Memory B cell (primary cell): Measurements from ENCODE around the gene STARD6.
"Not testable (repeated sequence)": the region's sequence is repeated elsewhere in the genome, so short reads cannot be mapped to it uniquely, and the experiment has no call there.

Experiments
- ATAC-seq: fragments of 150-1000 bp; cut with Tn5 transposase; 2 replicates; pipeline ENCODE4 v1.10.0; 2021; ENCODE audit warnings: low read depth, mild to moderate bottlenecking, moderate library complexity
- DNase-seq, 2 donors: peaks; one replicate each; pipeline ENCODE4 v3.0.0; 2022; ENCODE audit warnings: low spot score in 2 of 2
- H3K27ac Mint-ChIP-seq: one replicate; pipeline ENCODE4 v1.8.0; 2022; ENCODE audit warnings: mild to moderate bottlenecking, moderate library complexity, mixed read lengths
- H3K27me3 Mint-ChIP-seq: one replicate; pipeline ENCODE4 v1.8.0; 2022; ENCODE audit warnings: mixed read lengths
- H3K36me3 Mint-ChIP-seq: one replicate; pipeline ENCODE4 v1.8.0; 2022; ENCODE audit warnings: mild to moderate bottlenecking, mixed read lengths
- H3K4me1 Mint-ChIP-seq: one replicate; pipeline ENCODE4 v1.8.0; 2022; ENCODE audit warnings: mixed read lengths
- H3K4me3 Mint-ChIP-seq: one replicate; pipeline ENCODE4 v1.8.0; 2022; ENCODE audit warnings: mild to moderate bottlenecking, moderate library complexity, mixed read lengths
- H3K9me3 Mint-ChIP-seq: one replicate; pipeline ENCODE4 v1.8.0; 2022; ENCODE audit warnings: mixed read lengths

STARD6 gene, protein sequence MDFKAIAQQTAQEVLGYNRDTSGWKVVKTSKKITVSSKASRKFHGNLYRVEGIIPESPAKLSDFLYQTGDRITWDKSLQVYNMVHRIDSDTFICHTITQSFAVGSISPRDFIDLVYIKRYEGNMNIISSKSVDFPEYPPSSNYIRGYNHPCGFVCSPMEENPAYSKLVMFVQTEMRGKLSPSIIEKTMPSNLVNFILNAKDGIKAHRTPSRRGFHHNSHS

DNA sequence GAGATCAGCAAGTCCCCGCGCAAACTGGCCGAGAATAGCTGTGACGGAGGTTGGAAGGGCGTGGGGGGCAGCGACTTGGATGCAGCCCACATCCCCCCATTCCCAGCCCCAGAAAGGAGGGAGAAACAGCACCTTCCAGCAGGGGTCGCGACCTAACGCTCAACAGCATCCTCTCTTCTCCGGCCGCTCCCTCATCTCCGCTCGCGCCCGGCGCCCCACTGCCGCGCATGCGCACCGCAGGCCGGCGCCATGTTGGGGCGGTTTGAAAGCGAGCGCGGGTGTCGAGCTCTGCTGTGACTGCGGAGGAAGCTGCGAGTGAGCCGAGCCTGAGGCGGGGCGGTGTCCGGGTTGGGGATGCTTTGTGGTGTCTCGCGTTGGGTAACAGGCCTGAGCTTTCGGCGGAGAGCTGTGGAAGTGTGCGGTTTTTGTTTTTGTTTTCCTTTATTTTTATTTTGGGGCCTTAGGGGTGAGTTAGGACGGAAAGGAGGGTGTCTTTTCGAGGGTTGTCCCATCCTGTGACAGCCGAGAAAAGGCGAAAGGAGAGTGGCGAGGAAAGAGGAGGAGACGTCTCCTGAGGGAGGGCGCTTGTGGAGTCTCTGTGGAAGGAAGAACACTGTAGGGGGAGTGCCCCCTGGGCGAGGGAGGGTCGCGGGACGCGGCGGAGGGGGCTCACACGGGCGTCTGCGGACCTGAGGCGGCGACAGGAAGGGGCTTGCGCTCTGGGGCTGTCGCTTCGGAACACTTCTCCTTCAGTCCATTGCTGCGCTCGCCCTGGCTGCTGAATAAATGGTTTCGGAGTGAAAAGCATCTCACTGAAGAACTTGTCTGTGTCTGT, at the start of gene STARD6, which contains the start of gene C18orf54:
TSS of gene STARD6 (minus strand) at position 199 of the 835 bp plus-strand sequence. CDS start 3,285 bp downstream, outside the sequence.
TSS of gene C18orf54 (plus strand) at position 247 of the 835 bp plus-strand sequence. CDS start 2,667 bp downstream, outside the sequence.
- no peaks in the 10 kb centered on the region for H3K27me3 Mint-ChIP-seq
- peaks cover 8% of the 10 kb centered on the region for H3K4me1 Mint-ChIP-seq
- H3K4me3 Mint-ChIP-seq, result peak within 1 kb of the TSS; percentile 99
- ATAC-seq (peak; percentile 93), DNase-seq (peak; percentile 81 to 86)
- no peaks in the 10 kb centered on the region for H3K9me3 Mint-ChIP-seq
- H3K27ac Mint-ChIP-seq, result peak within 1 kb of the TSS; percentile 91
- H3K36me3 Mint-ChIP-seq, result no peaks in the 10 kb centered on the region

DNA sequence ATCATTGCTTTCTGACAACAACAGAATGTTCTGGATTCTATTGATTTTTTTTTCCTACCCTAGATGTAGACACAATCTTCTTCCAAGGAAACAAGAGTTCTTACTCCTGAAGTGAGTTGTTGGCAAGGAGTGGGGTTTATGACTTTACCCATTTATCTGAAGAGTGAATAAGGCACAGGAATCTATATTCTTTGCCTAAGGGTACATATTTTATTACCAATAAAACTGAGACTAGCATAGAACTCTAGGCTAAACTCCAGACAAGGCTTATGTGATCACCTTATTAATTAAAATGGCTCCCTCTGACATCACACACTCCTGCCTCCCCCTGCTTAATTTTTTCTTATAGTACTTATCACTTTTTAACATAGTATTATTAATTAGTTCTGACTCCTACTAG, 47.6 kb upstream of the STARD6 start:
- ATAC-seq, result no peak
- Mint-ChIP-seq H3K9me3 (no peaks in the 10 kb centered on the region), H3K27ac (no peak overlapping the region), H3K27me3 (peaks cover 17% of the 10 kb centered on the region), H3K4me3 (no peak overlapping the region), H3K4me1 (no peaks in the 10 kb centered on the region), H3K36me3 (no peaks in the 10 kb centered on the region)
- DNase-seq, result no peak

DNA sequence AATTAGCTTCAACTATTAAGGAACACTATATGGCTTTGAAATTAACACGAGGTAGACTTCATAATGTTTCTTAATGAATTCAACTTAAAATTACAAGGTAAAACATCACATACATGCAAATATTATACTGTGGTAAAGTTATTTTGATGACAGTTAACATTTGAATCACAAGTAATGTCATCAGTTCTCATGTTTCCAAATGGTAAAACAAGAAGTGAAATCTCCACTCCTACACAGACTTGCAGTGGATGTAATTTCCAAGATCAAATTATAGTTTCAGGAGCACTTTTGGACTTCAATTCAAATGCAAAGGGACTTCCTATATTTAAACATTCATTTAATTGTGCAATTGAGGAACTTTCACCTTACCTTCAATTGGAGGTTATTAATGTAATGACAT, 39.1 kb upstream of the STARD6 start:
- Mint-ChIP-seq H3K9me3 (no peaks in the 10 kb centered on the region), H3K27me3 (peaks cover 2% of the 10 kb centered on the region)

DNA sequence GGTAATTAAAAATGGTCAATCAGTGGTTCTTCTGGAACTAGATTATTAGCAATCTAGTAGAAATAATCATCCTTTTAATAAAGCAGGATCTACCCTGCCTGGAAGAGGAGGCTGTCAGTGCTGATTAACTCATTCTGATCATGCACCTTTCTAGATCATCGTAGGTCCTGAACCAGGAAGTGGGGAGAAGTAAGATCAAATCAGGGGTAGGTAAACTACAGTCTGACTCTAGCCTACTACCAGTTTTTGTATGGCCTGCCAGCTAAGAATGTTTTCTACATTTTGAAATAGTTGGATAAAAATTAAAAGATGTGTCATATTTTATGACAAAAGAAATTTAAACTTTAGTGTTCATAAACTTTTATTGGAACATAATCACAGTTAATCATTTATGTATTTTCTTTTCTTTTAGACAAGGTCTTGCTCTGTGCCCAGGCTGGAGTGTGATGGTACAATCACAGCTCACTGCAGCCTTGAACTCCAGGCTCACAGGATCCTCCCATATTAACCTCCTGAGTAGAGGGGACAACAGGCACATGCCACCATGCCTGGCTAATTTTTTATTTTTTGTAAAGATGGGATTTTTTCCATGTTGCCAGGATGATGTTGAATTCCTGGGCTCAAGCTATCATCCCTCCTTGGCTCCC, 36.1 kb upstream of the STARD6 start:
- Mint-ChIP-seq H3K4me1 (peaks cover 1% of the 10 kb centered on the region), H3K9me3 (no peaks in the 10 kb centered on the region), H3K27ac (no peak overlapping the region), H3K27me3 (peaks cover 8% of the 10 kb centered on the region), H3K36me3 (no peaks in the 10 kb centered on the region), H3K4me3 (no peak overlapping the region)
- ATAC-seq (no peak), DNase-seq (no peak)

More for the DNA sequence above, 39.1 kb upstream of the STARD6 start:
- ATAC-seq (no peak), DNase-seq (no peak)
- Mint-ChIP-seq H3K27ac (no peak overlapping the region), H3K4me1 (no peaks in the 10 kb centered on the region), H3K36me3 (no peaks in the 10 kb centered on the region), H3K4me3 (no peak overlapping the region)

DNA sequence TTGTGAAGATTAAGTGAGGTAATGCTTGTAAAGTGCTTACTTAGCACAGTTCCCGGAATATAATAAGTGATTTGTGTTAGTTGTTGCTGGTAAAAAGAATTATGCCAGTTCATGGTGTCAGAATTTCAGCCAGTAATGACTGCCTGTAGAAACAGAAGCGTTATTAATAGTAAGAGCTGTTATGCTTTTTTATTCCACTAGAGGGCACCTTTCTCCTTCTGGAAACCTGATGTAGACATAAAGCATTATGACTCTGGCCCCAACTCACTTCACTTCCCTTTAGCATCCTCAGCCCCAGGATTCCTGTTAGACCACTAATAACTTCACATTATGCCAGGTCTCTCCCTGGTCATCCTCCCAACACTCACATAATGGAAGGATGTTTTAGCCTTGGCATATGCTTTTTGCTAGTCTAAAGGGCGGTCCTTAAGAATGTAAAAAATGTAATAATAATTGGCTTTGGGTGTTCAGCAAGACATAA, 34.9 kb upstream of the STARD6 start:
- H3K4me3 Mint-ChIP-seq, result no peak overlapping the region
- H3K9me3 Mint-ChIP-seq, result no peaks in the 10 kb centered on the region
- ATAC-seq, result peak; percentile 83
- H3K4me1 Mint-ChIP-seq, result peaks cover 3% of the 10 kb centered on the region
- no peaks in the 10 kb centered on the region for H3K36me3 Mint-ChIP-seq
- H3K27me3 Mint-ChIP-seq, result peaks cover 8% of the 10 kb centered on the region
- H3K27ac Mint-ChIP-seq, result no peak overlapping the region
- peak in 1 of 2 donors; percentile 58 for DNase-seq

DNA sequence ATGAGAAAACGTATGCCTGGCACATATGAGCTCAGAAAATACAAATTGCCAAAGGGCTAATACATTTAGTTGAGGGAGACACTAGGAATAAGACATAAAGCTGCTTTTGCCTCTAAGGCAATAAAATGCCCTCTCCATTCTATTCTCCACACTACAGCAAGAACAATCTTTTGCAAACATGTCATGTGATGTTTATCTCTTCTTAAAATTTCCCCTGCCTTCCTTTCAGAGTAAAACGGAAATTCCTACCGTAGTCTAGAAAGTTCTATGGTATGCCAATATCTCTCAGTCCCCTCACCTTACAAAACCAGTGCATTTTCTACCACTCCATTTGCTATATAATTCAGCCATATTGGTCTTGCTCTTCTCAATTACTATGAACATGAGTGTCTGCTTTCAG, 33.2 kb upstream of the STARD6 start:
- DNase-seq (no peak), ATAC-seq (no peak)
- Mint-ChIP-seq H3K4me3 (no peak overlapping the region), H3K9me3 (no peaks in the 10 kb centered on the region), H3K27me3 (peaks cover 8% of the 10 kb centered on the region), H3K27ac (no peak overlapping the region), H3K36me3 (no peaks in the 10 kb centered on the region), H3K4me1 (peaks cover 3% of the 10 kb centered on the region)

DNA sequence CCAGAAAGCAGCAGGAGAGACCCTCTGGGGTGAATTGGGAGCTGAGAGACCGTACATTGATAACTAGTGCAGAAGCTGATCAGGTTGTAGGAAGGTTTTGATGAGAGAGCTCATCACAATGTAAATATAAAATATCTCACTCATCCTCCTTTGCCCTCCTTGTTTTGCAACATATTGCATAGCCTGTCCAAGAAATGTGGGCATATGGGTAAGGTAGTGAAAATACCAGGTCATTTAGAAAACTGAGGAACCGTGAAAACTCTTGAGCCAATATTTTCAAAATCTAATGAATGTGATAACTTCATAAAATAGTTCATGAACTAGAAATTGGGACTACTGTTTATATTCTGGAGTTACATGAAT, 31.5 kb upstream of the STARD6 start:
- Mint-ChIP-seq H3K4me3 (no peak overlapping the region), H3K27me3 (peaks cover 6% of the 10 kb centered on the region), H3K9me3 (no peaks in the 10 kb centered on the region), H3K27ac (no peak overlapping the region), H3K4me1 (peaks cover 3% of the 10 kb centered on the region), H3K36me3 (no peaks in the 10 kb centered on the region)
- ATAC-seq, result no peak
- DNase-seq, result no peak

DNA sequence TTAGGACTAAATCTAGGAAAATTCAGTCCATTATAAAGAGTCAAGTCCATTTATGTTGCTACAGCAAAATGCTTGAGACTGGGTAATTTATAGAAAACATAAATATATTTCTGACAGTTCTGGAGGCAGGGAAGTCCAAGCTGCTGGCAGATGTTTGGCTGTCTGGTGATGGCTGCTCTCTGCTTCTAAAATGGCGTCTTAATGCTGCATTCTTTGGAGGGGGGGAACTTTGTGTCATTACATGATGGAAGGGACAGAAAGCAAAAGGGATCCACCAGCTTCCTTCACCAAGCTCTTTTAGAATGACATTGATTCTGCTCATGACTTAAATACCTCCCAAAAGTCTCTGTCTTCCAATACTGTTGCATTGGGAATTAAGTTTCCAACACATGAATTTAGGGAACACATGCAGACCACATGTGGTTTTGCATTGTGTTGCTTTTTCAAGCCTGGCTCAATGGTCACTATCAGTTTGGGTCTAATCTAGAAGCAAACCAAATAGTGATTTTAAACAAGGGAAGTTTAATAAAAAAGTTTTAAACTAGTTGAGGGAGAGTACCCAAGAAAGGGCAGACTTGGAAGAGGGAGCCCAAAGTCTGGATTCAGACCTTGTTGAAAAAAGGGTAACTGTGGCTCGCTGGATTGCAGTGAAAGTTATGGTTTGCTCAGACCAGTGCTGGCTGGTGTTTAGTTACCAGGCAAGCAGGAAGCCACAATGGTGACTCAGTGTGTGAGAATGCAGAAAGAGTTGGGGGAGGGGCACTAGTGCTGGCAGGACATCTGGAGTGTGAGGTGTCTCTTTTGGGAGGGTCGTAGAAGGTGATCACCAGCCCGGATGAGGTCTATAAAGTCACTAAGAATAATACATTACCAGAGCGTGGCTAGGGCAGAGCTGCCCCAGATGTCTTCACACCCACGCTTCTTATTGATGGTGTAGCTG, 30.8 kb upstream of the STARD6 start:
- DNase-seq (no peak), ATAC-seq (no peak)
- no peak overlapping the region for H3K27ac Mint-ChIP-seq
- no peak overlapping the region for H3K4me3 Mint-ChIP-seq
- H3K4me1 Mint-ChIP-seq, result peaks cover 3% of the 10 kb centered on the region
- no peaks in the 10 kb centered on the region for H3K9me3 Mint-ChIP-seq
- H3K36me3 Mint-ChIP-seq, result no peaks in the 10 kb centered on the region
- peaks cover 6% of the 10 kb centered on the region for H3K27me3 Mint-ChIP-seq

DNA sequence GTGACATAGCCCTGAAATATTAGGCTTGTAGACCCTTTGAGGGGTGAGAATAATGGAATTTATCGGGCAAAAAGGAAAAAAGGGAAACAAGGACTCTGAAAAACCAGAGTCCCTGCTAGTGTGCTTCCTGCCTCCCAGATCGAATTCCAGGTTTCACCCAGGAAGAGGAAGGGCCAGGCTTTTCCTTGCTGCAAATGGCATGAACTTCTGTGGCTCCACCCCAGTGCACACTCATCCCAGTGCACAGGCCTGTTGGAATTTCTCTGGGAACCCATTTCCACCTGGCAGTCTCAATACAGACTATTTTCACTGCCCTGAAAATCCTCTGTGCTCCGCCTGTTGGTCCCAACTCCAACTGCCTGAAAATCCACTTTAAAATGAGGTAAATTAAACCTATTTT, 30.0 kb upstream of the STARD6 start:
- H3K9me3 Mint-ChIP-seq, result no peaks in the 10 kb centered on the region
- no peak for ATAC-seq
- H3K27ac Mint-ChIP-seq, result no peak overlapping the region
- no peaks in the 10 kb centered on the region for H3K36me3 Mint-ChIP-seq
- DNase-seq, result no peak
- H3K4me1 Mint-ChIP-seq, result peaks cover 3% of the 10 kb centered on the region
- H3K4me3 Mint-ChIP-seq, result no peak overlapping the region
- peaks cover 6% of the 10 kb centered on the region for H3K27me3 Mint-ChIP-seq

DNA sequence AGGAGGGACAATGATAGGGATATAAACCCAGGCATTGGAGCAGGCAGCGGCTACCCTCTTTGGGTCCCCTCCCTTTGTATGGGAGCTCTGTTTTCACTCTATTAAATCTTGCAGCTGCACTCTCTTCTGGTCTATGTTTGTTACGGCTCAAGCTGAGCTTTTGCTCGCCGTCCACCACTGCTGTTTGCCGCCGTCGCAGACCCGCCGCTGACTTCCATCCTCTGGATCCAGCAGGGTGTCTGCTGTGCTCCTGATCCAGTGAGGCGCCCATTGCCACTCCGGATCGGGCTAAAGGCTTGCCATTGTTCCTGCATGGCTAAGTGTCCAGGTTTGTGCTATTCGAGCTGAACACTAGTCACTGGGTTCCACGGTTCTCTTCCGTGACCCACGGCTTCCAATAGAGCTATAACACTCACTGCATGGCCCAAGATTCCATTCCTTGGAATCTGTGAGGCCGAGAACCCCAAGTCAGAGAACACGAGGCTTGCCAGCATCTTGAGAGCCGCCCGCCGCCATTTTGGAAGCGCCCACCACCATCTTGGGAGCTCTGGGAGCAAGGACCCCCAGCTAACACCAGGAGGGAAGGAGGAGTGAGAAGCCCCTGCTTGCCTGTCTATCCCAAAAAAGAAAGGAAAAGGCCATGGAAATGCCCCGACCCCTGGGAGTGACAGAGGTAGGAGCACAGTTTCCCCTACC, 29.3 kb upstream of the STARD6 start:
- not testable (repeated sequence) for DNase-seq, ATAC-seq, H3K27ac Mint-ChIP-seq, H3K4me3 Mint-ChIP-seq, H3K36me3 Mint-ChIP-seq, H3K9me3 Mint-ChIP-seq, H3K27me3 Mint-ChIP-seq, H3K4me1 Mint-ChIP-seq

DNA sequence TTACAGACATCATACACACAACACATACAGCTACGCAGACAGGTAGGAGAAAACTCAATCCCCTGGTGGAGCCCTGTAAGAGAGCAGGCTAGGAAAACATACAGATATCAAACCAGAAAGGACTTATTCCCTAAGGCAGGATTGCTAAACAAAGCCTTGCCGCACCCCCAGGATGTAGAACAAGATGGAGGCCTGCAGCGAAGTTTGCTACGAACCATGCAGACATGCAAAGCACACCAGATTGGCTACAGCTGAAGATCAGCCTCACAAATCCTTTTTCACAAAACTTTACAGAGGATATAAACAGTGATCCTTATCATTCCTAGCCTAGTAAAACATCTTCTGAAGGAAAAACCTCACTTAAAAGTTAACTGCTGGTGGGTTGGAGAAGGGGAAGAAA, 28.4 kb upstream of the STARD6 start:
- ATAC-seq (no peak), DNase-seq (no peak)
- Mint-ChIP-seq H3K9me3 (no peaks in the 10 kb centered on the region), H3K36me3 (no peaks in the 10 kb centered on the region), H3K4me3 (no peak overlapping the region), H3K4me1 (peaks cover 3% of the 10 kb centered on the region), H3K27ac (no peak overlapping the region), H3K27me3 (peaks cover 5% of the 10 kb centered on the region)

DNA sequence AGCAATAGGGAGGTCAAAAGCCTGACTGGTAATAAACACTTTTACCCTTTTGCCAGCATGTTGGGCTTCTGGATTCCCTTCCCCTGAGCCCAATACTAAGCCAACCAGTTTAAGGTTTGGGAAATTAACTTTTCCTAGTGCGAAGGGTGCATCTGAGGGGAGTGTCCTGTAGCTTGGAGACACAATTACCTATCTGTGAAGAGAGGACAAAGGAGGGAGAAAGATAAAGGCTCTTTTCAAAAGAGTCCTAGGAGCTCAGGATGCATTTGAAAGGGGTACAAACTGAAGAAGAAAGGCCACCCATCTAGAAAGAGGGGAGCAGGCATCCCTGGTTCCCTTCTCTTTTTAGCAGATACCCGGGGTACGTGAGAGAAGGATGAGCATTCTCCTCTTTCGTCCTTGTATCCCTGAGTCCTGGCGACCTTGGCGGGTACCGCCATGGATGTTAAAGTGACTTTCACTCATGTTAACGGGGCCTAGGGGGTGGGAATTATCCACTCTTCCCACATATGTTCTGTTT, 25.1 kb upstream of the STARD6 start:
- H3K4me1 Mint-ChIP-seq, result no peaks in the 10 kb centered on the region
- DNase-seq (no peak), ATAC-seq (no peak)
- H3K9me3 Mint-ChIP-seq, result no peaks in the 10 kb centered on the region
- no peaks in the 10 kb centered on the region for H3K36me3 Mint-ChIP-seq
- H3K27me3 Mint-ChIP-seq, result no peaks in the 10 kb centered on the region
- no peak overlapping the region for H3K27ac Mint-ChIP-seq
- no peak overlapping the region for H3K4me3 Mint-ChIP-seq

DNA sequence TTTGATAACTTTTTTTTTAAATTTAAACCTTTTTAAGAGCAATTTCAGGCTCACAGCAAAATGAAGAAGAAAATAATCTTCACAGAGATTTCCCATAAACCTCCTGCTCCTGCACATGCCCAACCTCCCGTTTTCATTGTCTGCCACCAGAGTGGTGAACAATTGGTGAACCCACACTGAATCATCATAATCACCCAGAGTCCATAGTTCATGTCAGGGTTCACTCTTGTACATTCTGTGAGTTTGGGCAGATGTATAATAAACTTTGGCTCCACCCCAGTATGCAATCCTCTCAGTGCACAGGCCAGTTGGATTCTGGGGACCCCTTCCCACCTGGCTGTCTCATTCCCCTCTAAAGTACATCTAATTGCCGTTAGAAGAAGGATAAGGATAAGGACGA, 24.4 kb upstream of the STARD6 start:
- DNase-seq, result no peak
- Mint-ChIP-seq H3K27me3 (no peaks in the 10 kb centered on the region), H3K27ac (no peak overlapping the region), H3K9me3 (no peaks in the 10 kb centered on the region), H3K4me3 (no peak overlapping the region), H3K36me3 (no peaks in the 10 kb centered on the region), H3K4me1 (no peaks in the 10 kb centered on the region)
- no peak for ATAC-seq
